Keratinocyte (primary cell): Measurements from ENCODE around the gene SAFB.

Experiments used
- EZH2 ChIP-seq: IDR thresholded peaks from one replicate; pipeline ENCODE4 v1.6.1; 2012; ENCODE audit warnings: inconsistent platforms, mild to moderate bottlenecking, low read length, moderate library complexity
- TF ChIP-seq, protein P1 (sequence below), 3 experiments: IDR thresholded peaks in 1 of 3; conservative IDR thresholded peaks in 1 of 3; optimal IDR thresholded peaks in 1 of 3; 2 replicates in 2 of 3; 3 replicates in 1 of 3; pipeline versions ENCODE3 to v1.5.1; 2011; ENCODE audit warnings: low read length in 3 of 3, mild to moderate bottlenecking in 3 of 3, moderate library complexity in 2 of 3, control low read depth in 1 of 3, inconsistent platforms in 1 of 3; ENCODE audit not compliant: insufficient read depth in 2 of 3; ENCODE audit errors: extremely low read depth in 1 of 3

DNA sequence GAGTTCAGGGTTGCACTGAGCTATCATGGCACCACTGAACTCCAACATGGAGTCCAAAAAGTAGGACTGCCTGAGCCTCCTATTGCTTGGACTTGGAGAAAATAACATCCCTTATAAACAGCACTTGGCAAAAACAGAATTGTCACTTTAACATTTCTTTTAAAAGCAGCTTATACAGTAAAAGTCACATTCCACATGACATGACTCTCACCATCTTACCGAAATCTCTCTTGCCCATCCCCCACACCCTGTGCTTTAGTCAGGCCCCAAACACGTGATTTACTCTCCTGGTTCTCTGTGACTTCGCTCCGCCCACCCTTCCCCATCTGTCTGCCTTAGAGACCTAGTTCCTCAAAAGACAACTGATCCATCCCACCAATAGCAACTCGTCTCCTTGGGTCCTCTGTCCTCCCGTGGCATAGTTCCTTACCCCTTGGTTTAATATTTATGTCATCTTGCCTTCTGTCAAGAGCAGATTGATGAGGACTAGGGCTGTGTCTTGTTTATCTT lies 4.6 kb downstream of the SAFB start:
- TF ChIP-seq, protein P1, sequence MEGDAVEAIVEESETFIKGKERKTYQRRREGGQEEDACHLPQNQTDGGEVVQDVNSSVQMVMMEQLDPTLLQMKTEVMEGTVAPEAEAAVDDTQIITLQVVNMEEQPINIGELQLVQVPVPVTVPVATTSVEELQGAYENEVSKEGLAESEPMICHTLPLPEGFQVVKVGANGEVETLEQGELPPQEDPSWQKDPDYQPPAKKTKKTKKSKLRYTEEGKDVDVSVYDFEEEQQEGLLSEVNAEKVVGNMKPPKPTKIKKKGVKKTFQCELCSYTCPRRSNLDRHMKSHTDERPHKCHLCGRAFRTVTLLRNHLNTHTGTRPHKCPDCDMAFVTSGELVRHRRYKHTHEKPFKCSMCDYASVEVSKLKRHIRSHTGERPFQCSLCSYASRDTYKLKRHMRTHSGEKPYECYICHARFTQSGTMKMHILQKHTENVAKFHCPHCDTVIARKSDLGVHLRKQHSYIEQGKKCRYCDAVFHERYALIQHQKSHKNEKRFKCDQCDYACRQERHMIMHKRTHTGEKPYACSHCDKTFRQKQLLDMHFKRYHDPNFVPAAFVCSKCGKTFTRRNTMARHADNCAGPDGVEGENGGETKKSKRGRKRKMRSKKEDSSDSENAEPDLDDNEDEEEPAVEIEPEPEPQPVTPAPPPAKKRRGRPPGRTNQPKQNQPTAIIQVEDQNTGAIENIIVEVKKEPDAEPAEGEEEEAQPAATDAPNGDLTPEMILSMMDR (optimal IDR thresholded peaks at IDR 0.05 in 1 of 3, IDR thresholded peaks at IDR 0.05 in 1 of 3, conservative IDR thresholded peaks at IDR 0.05 in 1 of 3; ENCODE audit: extremely low read depth in 1 of 3, insufficient read depth in 2 of 3, low read length in 3 of 3) = no peak
- no peak for TF ChIP-seq EZH2
